ENCODE data around the gene MKNK2. TPM values are rescaled to one million over a fixed set of nuclear protein-coding genes. Genes with fewer than 3 reads are reported as not detected.

The MKNK2 gene
- total and polyA plus RNA-seq, 2 of the 13 experiments (the other 11 are each of a cell fraction or from before 2014, with no cell fraction given) = 44.9 to 112 TPM

- TF ChIP-seq ZNF883 (CRISPR knock-in tag; IDR thresholded peaks at IDR 0.05; ENCODE audit: not compliant biosample characterization) (peak; percentile 78), YEATS4 (CRISPR knock-in tag; IDR thresholded peaks at IDR 0.05; ENCODE audit: borderline replicate concordance) (0 out of 2 replicates have a peak, but pooled peaks have one; percentile 34), HNRNPH1 (optimal IDR thresholded peaks at IDR 0.05; ENCODE audit: low read depth, low read length) (no peak), MNT (IDR thresholded peaks at IDR 0.05) (no peak), ZNF317 (CRISPR knock-in tag; IDR thresholded peaks at IDR 0.05) (no peak), ZNF615 (CRISPR knock-in tag; IDR thresholded peaks at IDR 0.05; ENCODE audit: borderline replicate concordance) (no peak), ZNF260 (CRISPR knock-in tag; IDR thresholded peaks at IDR 0.05; ENCODE audit: borderline replicate concordance, low read depth) (no peak), ZNF280B (CRISPR knock-in tag; IDR thresholded peaks at IDR 0.05; ENCODE audit: borderline replicate concordance) (no peak; the same call in 1 of the 2 replicates), ZNF639 (CRISPR knock-in tag; conservative IDR thresholded peaks at IDR 0.05) (no peak), KAT7 (CRISPR knock-in tag; IDR thresholded peaks at IDR 0.05; ENCODE audit: borderline replicate concordance) (no peak), ZSCAN5A (CRISPR knock-in tag; IDR thresholded peaks at IDR 0.05; ENCODE audit: borderline replicate concordance) (no peak), KDM3A (CRISPR knock-in tag; IDR thresholded peaks at IDR 0.05; ENCODE audit: low read depth) (no peak), NR0B2 (CRISPR knock-in tag; IDR thresholded peaks at IDR 0.05) (no peak), ZFYVE20 (CRISPR knock-in tag; IDR thresholded peaks at IDR 0.05; ENCODE audit: borderline replicate concordance, low read depth) (no peak), CCDC6 (CRISPR knock-in tag; IDR thresholded peaks at IDR 0.05) (no peak), ZNF460 (CRISPR knock-in tag; IDR thresholded peaks at IDR 0.05; ENCODE audit: borderline replicate concordance) (no peak), NRL (CRISPR knock-in tag; IDR thresholded peaks at IDR 0.05; ENCODE audit: borderline replicate concordance) (0 out of 2 replicates have a peak, but pooled peaks have one; percentile 25), BATF2 (CRISPR knock-in tag; IDR thresholded peaks at IDR 0.05) (no peak), CCAR2 (optimal IDR thresholded peaks at IDR 0.05; ENCODE audit: low read depth, low read length) (no peak), GPN1 (CRISPR knock-in tag; IDR thresholded peaks at IDR 0.05; ENCODE audit: borderline replicate concordance) (no peak), NFATC3 (CRISPR knock-in tag; IDR thresholded peaks at IDR 0.05) (no peak), MAFK (conservative IDR thresholded peaks at IDR 0.05 in 1 of 2, IDR thresholded peaks at IDR 0.05 in 1 of 2; ENCODE audit: low read length in 2 of 2) (no peak)
Observed at GRCh38 chr19:2064788-2065524, 13.9 kb upstream of the MKNK2 start (continued).

Data from HepG2 (cell line).